Measurements from ENCODE around the gene UQCR10. TPM values are rescaled to one million over a fixed set of nuclear protein-coding genes. Genes with fewer than 3 reads are reported as not detected.

The UQCR10 gene
- total RNA-seq, 1 donor from 2014 or later, result 80.3 TPM

DNA sequence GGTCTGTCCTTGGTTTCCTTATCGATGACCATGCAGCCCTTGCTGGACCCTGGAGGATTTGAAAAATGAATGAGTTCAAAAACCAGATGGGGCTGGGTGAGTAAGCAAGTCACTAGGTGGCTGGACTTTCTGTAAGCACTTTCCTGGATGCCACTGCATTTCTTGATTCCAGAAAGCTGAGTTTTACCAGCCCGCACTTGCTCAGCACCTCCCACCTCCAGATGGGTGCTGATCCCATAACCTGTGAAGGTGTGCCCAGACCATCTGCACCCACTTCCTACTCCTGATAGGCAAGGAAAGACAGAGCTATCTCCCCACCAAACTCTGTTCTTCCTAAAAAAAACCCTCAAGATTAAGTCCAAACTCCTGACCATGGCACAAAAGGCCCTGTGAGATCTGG is 49.8 kb downstream of the UQCR10 start:
- no peak for DNase-seq
- H3K27ac ChIP-seq, result no peak overlapping the region
- H3K27me3 ChIP-seq (ENCODE audit: low read depth), result no peaks in the 10 kb centered on the region
- TF ChIP-seq, protein P1, sequence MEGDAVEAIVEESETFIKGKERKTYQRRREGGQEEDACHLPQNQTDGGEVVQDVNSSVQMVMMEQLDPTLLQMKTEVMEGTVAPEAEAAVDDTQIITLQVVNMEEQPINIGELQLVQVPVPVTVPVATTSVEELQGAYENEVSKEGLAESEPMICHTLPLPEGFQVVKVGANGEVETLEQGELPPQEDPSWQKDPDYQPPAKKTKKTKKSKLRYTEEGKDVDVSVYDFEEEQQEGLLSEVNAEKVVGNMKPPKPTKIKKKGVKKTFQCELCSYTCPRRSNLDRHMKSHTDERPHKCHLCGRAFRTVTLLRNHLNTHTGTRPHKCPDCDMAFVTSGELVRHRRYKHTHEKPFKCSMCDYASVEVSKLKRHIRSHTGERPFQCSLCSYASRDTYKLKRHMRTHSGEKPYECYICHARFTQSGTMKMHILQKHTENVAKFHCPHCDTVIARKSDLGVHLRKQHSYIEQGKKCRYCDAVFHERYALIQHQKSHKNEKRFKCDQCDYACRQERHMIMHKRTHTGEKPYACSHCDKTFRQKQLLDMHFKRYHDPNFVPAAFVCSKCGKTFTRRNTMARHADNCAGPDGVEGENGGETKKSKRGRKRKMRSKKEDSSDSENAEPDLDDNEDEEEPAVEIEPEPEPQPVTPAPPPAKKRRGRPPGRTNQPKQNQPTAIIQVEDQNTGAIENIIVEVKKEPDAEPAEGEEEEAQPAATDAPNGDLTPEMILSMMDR (IDR thresholded peaks at IDR 0.05), result no peak
- no peaks in the 10 kb centered on the region for H3K9me3 ChIP-seq
- H3K36me3 ChIP-seq, result peaks cover 88% of the 10 kb centered on the region
- intact Hi-C loops (cut with DNase I), result no loop called here
- H3K4me3 ChIP-seq, result no peak overlapping the region
- H3K4me1 ChIP-seq, result peaks cover 21% of the 10 kb centered on the region
- no peak for ATAC-seq

DNA sequence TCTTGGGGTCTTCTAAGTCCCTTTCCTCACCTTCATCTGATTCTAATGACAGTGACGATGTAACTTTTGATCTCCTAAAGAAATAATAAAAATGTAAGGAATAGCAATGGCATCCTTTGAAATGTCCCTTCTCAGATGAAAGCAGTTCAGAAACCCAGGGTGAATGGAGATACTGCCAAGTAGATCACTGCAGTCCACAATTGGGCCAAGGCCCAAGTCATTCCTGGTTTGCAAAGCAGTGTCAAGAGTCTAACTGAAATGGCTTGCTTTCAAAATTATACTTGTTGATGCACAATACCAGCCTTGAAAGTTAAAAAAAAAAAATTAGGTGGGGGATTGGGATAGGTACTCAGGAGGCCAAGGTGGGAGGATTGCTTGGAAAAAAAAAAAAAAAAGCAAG is 50.6 kb downstream of the UQCR10 start:
- TF ChIP-seq, protein P1 (IDR thresholded peaks at IDR 0.05), result no peak
- H3K4me3 ChIP-seq, result no peak overlapping the region
- ATAC-seq (no peak), DNase-seq (no peak)
- H3K27me3 ChIP-seq (ENCODE audit: low read depth), result no peaks in the 10 kb centered on the region
- peaks cover 86% of the 10 kb centered on the region for H3K36me3 ChIP-seq
- no peaks in the 10 kb centered on the region for H3K9me3 ChIP-seq
- intact Hi-C loops (cut with DNase I), result no loop called here
- H3K27ac ChIP-seq, result no peak overlapping the region
- peaks cover 18% of the 10 kb centered on the region for H3K4me1 ChIP-seq

DNA sequence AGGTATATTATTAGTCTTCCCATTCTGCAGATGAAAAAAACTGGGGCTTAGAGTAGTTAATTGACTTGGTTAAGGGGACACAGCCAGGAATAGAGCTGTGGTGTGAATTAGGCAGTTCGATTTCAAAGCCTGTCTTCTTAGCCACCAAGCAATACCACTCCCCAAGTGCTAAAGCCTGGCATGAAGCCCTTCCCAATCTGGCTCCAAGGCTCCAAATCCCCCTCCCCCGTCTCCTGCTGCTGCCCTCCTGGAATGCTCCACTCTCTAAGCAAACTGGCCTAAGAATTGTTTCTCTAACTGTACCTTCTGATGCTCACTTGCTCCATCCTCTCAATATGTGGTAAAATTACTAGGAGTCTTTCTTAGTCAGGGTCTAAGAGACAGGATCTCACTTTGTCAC is 52.3 kb downstream of the UQCR10 start:
- peaks cover 84% of the 10 kb centered on the region for H3K36me3 ChIP-seq
- peaks cover 17% of the 10 kb centered on the region for H3K4me1 ChIP-seq
- H3K4me3 ChIP-seq, result no peak overlapping the region
- H3K27me3 ChIP-seq (ENCODE audit: low read depth), result no peaks in the 10 kb centered on the region
- intact Hi-C loops (cut with DNase I), result no loop called here
- ATAC-seq (no peak), DNase-seq (no peak)
- H3K9me3 ChIP-seq, result no peaks in the 10 kb centered on the region
- H3K27ac ChIP-seq, result no peak overlapping the region
- TF ChIP-seq, protein P1 (IDR thresholded peaks at IDR 0.05), result no peak

Other genes with a start within 250 kb of the UQCR10 start
- 34.4 TPM for gene THOC5, start 213.6 kb upstream of the UQCR10 start, total RNA-seq
- 22.3 TPM for gene NIPSNAP1, start 186.3 kb upstream of the UQCR10 start, total RNA-seq
- 42.4 TPM for gene NF2, start 163.7 kb upstream of the UQCR10 start, total RNA-seq
- not detected for gene CABP7, start 47.4 kb upstream of the UQCR10 start, total RNA-seq
- 18.3 TPM for gene ZMAT5, start 362 bp upstream of the UQCR10 start, total RNA-seq
- gene ASCC2, start 70.9 kb downstream of the UQCR10 start, total RNA-seq, result 65.4 TPM
- 58.9 TPM for gene MTMR3, start 115.8 kb downstream of the UQCR10 start, total RNA-seq

Measured in lower lobe of right lung (tissue), 2 donors.